Putamen (tissue), 1 donor: ENCODE measurements around the gene FGF19.

Source experiments
- DNase-seq: peaks from one replicate; pipeline ENCODE4 v3.0.0-alpha.2; 2016; ENCODE audit warnings: low spot score

The FGF19 gene

GRCh38 chr11:69654660-69655478 lies 49.0 kb downstream of the FGF19 start:
- no peak for DNase-seq

- no peak for DNase-seq
Observed at GRCh38 chr11:69654001-69654659, 49.7 kb downstream of the FGF19 start.

GRCh38 chr11:69653406-69653960 lies 50.3 kb downstream of the FGF19 start:
- DNase-seq: no peak

GRCh38 chr11:69652999-69653398 lies 50.8 kb downstream of the FGF19 start:
- DNase-seq: no peak

- no peak for DNase-seq
Observed at GRCh38 chr11:69651834-69652620, 51.8 kb downstream of the FGF19 start.

- DNase-seq: no peak
Observed at GRCh38 chr11:69650832-69651344, 52.9 kb downstream of the FGF19 start.

- DNase-seq: no peak
Observed at GRCh38 chr11:69650081-69650831, 53.6 kb downstream of the FGF19 start.

GRCh38 chr11:69649576-69649900 lies 54.3 kb downstream of the FGF19 start:
- DNase-seq: no peak

- DNase-seq: no peak
Observed at GRCh38 chr11:69648679-69649575, 54.9 kb downstream of the FGF19 start.
